ENCODE results near the gene SLC30A1.

GRCh38 chr1:211599250-211599649, 20.3 kb upstream of the SLC30A1 start:
- TF ChIP-seq CTCF (IDR thresholded peaks at IDR 0.05) (no peak), POLR2A (IDR thresholded peaks at IDR 0.05) (no peak), EP300 (IDR thresholded peaks at IDR 0.05) (no peak)

Data from sigmoid colon (tissue), 4 donors.